NCI-H69 (cell line): ENCODE results near the gene MAP3K6.
A peak's percentile ranks its signal among the peaks of the same experiment; 100 is the strongest.
"Not testable (repeated sequence)": the region's sequence is repeated elsewhere in the genome, so short reads cannot be mapped to it uniquely, and the experiment has no call there.

Experiments
- DNase-seq: peaks from one replicate; lab custom pipeline; 2025; lab: John Stamatoyannopoulos, UW

The MAP3K6 gene, protein sequence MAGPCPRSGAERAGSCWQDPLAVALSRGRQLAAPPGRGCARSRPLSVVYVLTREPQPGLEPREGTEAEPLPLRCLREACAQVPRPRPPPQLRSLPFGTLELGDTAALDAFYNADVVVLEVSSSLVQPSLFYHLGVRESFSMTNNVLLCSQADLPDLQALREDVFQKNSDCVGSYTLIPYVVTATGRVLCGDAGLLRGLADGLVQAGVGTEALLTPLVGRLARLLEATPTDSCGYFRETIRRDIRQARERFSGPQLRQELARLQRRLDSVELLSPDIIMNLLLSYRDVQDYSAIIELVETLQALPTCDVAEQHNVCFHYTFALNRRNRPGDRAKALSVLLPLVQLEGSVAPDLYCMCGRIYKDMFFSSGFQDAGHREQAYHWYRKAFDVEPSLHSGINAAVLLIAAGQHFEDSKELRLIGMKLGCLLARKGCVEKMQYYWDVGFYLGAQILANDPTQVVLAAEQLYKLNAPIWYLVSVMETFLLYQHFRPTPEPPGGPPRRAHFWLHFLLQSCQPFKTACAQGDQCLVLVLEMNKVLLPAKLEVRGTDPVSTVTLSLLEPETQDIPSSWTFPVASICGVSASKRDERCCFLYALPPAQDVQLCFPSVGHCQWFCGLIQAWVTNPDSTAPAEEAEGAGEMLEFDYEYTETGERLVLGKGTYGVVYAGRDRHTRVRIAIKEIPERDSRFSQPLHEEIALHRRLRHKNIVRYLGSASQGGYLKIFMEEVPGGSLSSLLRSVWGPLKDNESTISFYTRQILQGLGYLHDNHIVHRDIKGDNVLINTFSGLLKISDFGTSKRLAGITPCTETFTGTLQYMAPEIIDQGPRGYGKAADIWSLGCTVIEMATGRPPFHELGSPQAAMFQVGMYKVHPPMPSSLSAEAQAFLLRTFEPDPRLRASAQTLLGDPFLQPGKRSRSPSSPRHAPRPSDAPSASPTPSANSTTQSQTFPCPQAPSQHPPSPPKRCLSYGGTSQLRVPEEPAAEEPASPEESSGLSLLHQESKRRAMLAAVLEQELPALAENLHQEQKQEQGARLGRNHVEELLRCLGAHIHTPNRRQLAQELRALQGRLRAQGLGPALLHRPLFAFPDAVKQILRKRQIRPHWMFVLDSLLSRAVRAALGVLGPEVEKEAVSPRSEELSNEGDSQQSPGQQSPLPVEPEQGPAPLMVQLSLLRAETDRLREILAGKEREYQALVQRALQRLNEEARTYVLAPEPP (N-terminal part only)

GRCh38 chr1:27366411-27367159 lies at the start of gene MAP3K6:
Gene MAP3K6, minus strand, starts transcription at chr1:27366961. Its CDS starts 364 bp downstream, at chr1:27366597.
- peak; percentile 73 for DNase-seq

DNA sequence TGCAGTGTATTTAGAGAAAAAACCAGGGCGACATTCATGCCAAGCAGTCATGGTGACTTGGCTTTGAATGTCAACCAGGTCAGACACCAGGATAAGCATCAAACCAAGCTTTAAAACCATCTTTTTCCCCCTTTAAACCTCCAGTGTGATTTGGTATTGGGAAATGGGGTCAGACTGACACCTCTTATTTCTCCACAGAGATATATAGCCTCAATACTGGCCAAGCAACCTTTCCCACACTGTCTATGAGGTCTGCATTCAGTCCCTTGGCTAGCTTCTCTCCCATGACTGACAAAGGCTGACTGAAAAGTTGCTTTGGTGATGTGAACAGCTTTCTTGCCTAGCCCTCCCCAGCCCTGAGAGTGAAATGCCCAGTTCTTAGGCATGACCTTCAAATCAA lies 47.3 kb upstream of the MAP3K6 start:
- DNase-seq: no peak

DNA sequence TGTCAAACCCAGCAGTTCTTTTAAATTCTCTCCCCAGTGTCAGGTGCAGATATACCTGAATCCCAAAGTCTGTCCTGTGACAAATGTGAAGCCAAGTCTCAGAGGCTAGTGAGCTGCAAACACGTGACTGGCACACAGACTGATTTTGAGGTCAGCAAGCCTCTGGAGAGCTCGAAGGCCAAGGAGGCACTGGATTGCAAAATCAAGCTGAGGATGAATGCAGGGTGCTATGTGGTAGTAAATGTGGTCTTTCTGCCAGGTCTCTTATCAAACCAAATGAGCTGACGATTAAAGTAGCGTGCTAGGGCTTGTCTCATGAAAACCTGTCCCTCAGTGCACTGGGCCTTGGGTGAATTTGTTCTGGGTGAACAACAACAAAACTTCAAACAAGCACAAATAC lies 46.2 kb upstream of the MAP3K6 start:
- DNase-seq: no peak

GRCh38 chr1:27412502-27412901 lies 45.7 kb upstream of the MAP3K6 start:
- DNase-seq: no peak

GRCh38 chr1:27410709-27411108 lies 43.9 kb upstream of the MAP3K6 start:
- no peak for DNase-seq

DNA sequence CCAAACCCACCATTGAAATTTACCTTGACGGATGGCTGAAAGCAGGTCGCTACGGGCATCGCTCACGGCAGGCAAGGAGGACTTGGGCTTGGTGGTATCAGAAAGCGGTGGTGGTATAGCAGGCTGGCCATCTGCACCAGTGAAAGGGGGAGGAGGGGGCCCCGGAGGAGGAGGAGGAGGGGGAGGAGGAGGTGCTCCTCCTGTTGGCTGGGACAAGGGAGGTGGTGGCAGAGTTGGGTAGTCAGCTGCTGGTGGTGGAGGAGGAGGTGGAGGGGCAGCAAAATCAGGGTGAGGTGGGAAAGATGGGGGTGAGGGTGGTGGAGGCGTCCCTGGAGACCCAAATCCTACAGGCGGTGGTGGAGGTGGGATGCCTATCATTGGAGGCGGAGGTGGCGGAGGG lies 42.9 kb upstream of the MAP3K6 start:
- DNase-seq: no peak

DNA sequence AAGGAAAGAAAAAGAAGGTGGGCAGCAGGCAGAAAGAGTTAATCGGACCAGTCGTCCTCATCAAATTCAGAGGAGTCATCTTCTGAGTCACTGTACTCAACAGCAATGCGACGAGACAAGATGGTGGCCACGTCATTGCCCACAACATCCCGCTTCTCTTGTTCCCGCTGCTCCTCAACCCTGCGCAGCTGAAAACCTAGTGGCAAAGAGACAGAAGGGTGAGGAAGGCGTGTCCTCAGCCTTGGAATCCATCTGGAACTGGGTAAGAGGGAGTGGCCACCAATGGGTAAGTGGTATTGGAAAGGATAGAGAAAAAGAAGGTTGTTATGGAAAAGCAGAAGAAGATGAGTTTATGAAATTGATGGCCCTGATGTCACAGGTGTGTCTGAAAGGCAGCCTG lies 41.4 kb upstream of the MAP3K6 start:
- DNase-seq: no peak

DNA sequence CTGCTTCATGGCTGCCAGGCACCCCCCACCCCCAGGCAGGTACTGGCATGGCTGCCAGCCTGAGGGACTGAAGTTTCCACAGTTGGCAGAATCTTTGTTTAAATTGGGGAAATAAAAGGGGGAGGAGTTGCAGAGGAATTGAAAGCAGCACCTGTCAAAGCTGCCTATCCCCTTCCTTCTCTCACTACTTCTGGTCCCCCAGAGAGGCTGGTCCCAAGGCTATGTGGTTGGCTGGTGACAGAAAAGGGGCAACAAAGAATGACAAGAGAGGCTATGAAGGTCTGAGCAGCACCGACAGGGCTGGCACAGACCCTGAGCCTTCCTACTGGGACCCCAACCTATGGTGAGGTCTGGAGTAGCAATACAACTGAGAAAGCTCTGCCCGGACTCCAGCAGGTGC lies 40.0 kb upstream of the MAP3K6 start:
- DNase-seq: not testable (repeated sequence)

- no peak for DNase-seq
Measured at GRCh38 chr1:27406362-27406680, 39.6 kb upstream of the MAP3K6 start.

GRCh38 chr1:27405598-27406361 lies 39.0 kb upstream of the MAP3K6 start:
- not testable (repeated sequence) for DNase-seq

DNA sequence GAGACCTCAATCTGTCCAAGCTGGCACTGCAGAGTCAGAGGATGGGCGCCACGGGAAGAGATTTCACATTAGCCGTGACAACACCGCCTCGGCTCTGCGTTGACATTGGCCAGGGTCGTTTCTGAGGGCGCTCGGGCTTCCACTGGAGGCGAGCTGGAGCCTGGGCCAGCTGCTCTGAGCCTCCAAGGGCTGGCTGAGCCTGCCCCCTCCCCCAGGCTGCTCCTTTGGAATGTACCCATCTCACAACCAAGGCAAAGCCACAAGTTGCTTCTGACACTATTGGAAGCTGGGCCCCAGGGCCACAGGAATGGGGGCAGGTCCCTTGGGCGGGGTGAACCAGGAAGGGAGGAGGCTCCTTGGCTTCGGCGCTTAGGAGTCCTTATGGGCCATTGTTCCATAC lies 38.3 kb upstream of the MAP3K6 start:
- DNase-seq: no peak

DNA sequence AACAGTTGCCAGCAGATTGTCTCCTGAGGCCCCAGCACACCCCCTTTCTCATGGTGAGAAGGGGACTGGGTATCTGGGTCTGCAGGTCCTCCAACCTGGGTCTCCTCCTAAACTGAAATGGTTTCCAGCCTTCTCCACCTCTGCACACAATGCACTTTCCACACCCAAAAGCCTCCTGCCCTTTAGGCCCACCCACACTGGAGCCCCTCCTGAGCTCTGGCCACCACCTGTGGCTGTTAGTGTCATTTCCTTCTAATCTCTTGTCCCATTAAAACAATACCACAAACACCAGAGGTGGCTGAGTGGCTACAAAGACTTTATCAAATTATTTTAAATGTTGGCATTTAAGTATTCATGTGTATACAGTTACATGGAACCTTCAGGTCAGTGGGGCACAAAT lies 37.2 kb upstream of the MAP3K6 start:
- DNase-seq: no peak

DNA sequence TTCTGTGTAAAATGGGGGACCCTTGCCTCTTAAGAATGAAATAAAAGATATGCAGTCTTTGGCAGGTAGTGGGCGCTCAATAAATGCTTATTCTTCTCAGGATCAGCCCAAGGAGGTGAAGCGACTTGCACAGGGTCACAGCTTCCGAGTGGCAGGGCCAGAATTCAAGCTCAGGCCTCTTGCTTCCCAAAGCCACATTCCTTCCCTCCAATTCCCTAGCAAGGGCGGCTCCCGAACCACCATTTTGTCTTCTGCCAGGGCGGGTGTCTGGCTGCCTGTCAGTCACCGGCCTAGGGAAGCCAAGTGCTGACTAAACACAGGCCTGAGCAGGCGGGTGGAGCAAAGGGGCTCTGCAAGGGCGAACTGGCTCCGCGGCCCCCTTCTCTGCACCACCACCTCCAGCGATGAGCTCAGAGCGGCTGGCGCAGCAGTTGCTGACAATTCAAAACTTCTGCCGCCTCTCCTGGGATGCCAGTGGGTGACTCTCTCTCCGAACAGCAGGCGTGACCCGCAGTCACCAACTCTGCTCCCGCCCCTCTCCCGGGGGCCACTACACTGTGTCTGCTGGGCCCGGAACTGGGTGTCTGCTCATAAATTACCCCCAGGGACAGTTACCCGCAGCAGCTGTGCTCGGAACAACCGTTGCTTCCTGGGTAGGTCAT lies 36.4 kb upstream of the MAP3K6 start:
- DNase-seq: peak; percentile 2

DNA sequence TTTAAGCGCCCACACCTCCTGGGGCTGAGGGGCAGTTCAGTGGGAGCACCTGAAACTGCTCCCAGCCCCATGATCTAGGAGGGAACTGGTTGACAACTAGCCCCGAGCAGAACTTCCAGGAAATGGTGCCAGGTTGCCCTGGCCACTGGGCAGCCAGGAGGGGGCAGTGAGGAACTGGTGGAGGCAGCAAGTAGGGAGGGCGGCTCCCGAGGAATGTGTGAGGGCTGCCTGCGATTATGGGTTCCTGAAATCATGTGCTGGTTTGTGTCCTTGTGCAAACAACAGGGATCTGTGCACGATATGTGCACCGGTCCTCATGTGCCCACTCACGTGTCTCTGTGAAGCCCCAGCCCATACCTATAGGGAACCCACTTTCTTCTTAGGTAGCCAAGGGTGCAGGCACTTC lies 35.6 kb upstream of the MAP3K6 start:
- DNase-seq: peak; percentile 30

DNA sequence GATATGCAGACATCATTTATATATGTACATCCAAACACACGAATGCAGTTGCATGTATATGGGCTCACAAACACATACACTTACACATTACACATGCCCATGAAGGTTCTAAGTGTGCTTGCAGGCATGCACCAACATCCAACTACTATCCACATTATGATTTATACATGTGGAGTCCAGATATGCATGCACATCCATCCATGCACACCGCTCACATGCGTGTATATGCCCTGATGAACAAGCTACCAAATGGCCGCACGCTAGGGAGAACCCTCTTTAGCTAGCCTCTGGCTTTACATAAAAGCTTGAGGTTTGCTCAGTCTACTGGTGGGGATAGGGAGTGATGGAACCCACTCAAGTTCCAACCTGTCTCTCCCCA lies 34.2 kb upstream of the MAP3K6 start:
- DNase-seq: no peak

DNA sequence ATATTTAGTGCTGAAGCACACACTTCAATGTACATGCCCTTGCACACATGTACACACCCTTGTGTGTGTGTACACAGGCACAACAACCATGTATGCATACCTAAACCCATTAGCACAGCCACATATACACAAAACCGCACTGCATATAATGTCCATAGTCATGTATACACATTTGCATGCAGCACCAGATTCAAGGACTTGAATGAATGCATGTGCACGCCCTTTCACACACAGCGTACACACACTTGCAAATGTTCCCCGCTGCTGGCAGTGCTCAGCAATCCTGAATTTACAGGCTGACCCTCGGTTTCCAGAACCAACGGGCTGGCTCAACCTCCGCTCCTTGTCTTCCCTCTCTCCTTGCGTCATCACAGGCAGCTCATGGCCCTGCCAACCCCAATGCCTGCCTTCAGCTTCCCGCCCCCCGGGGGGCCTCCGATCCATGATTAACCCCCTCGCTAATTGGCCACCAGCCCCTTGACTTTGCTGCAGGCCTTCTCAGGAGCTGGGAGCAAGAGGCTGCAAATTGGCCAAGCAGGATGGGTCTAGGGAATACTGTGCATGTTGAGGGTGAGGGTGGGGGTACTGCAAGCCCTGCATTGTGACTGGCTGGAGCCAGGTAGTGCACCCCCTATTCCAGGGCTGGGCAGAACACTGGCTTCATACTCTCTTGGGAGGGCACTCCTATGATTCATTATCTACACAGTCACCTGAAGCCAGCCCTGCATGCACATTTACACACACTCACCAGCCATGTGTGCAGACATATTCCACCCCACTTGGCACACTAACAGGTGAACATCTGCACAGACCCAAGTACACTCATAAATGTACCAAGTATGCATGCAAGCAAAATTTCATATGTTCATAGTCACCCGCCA lies 33.6 kb upstream of the MAP3K6 start:
- DNase-seq: peak; percentile 61

- peak; percentile 73 for DNase-seq
Measured at GRCh38 chr1:27399251-27400025, 32.7 kb upstream of the MAP3K6 start.

- peak; percentile 53 for DNase-seq
Measured at GRCh38 chr1:27398405-27399149, 31.8 kb upstream of the MAP3K6 start.
